Skin epidermis (tissue), 12 donors: Measurements from ENCODE around the gene ENDOG.
A peak's percentile ranks its signal among the peaks of the same experiment; 100 is the strongest.
"Not testable (repeated sequence)": the region's sequence is repeated elsewhere in the genome, so short reads cannot be mapped to it uniquely, and the experiment has no call there.

ENCODE experiments used
- H3K27ac ChIP-seq, 21 experiments: fragments of 200-600 bp; sonication (generic) in 11 of 21; one replicate each; pipeline ENCODE4 v1.5.0; 2020; ENCODE audit warnings: mild to moderate bottlenecking in 3 of 21, inconsistent platforms in 2 of 21, moderate library complexity in 2 of 21
- H3K4me3 ChIP-seq, 7 experiments: fragments of 200-600 bp; sonication (generic) in 2 of 7; one replicate each; pipeline ENCODE4 v1.5.0; 2020; ENCODE audit warnings: inconsistent platforms in 2 of 7, mild to moderate bottlenecking in 2 of 7, moderate library complexity in 1 of 7

The ENDOG gene

GRCh38 chr9:128818099-128818838 is at the start of gene ENDOG:
ENDOG (plus strand) TSS chr9:128818500; CDS start chr9:128818685, 185 bp downstream.
- Histone ChIP-seq H3K27ac (peak within 1 kb of the TSS in 20 of 21 experiments; percentile 17 to 86 (median 78)), H3K4me3 (peak within 1 kb of the TSS; percentile 47 to 64 (median 61))

GRCh38 chr9:128768606-128769005 is 49.7 kb upstream of the ENDOG start:
- no peak overlapping the region for H3K27ac ChIP-seq
- H3K4me3 ChIP-seq = no peak overlapping the region

- Histone ChIP-seq H3K4me3 (peak overlapping the region; percentile 77 to 99 (median 91)), H3K27ac (peak overlapping the region in 17 of 21 experiments; percentile 82 to 98 (median 94))
Observed at GRCh38 chr9:128770286-128771030, 47.8 kb upstream of the ENDOG start.

- Histone ChIP-seq H3K4me3 (peak overlapping the region; percentile 77 to 99 (median 91)), H3K27ac (peak overlapping the region; percentile 81 to 98 (median 94))
Observed at GRCh38 chr9:128771094-128771721, 47.1 kb upstream of the ENDOG start.

GRCh38 chr9:128771745-128772519 is 46.4 kb upstream of the ENDOG start, which contains the start of gene ZER1:
ZER1 (minus strand) TSS chr9:128771927; CDS start chr9:128755565, 16,362 bp downstream.
- Histone ChIP-seq H3K27ac (peak within 1 kb of the TSS; percentile 81 to 98 (median 94)), H3K4me3 (peak within 1 kb of the TSS; percentile 77 to 99 (median 91))

GRCh38 chr9:128773049-128773448 is 45.3 kb upstream of the ENDOG start:
- H3K4me3 ChIP-seq = no peak overlapping the region
- H3K27ac ChIP-seq = no peak overlapping the region

- Histone ChIP-seq H3K4me3 (no peak overlapping the region), H3K27ac (no peak overlapping the region)
Observed at GRCh38 chr9:128774804-128775203, 43.5 kb upstream of the ENDOG start.

- H3K27ac ChIP-seq, H3K4me3 ChIP-seq: not testable (repeated sequence)
Observed at GRCh38 chr9:128780093-128780492, 38.2 kb upstream of the ENDOG start.

- H3K4me3 ChIP-seq = no peak overlapping the region
- no peak overlapping the region for H3K27ac ChIP-seq
Observed at GRCh38 chr9:128781187-128782070, 36.9 kb upstream of the ENDOG start.

- Histone ChIP-seq H3K4me3 (no peak overlapping the region), H3K27ac (peak overlapping the region in 1 of 21 experiments; percentile 16)
Observed at GRCh38 chr9:128782669-128783068, 35.6 kb upstream of the ENDOG start.

- Histone ChIP-seq H3K27ac (no peak overlapping the region), H3K4me3 (no peak overlapping the region)
Observed at GRCh38 chr9:128785427-128785826, 32.9 kb upstream of the ENDOG start.

- peak within 1 kb of the TSS; percentile 60 to 97 (median 87) for H3K27ac ChIP-seq
- H3K4me3 ChIP-seq = peak within 1 kb of the TSS; percentile 54 to 99 (median 88)
Observed at GRCh38 chr9:128786681-128787601, 31.4 kb upstream of the ENDOG start, which contains the start of gene TBC1D13. TBC1D13 (plus strand) TSS chr9:128787253; CDS start chr9:128787354, 101 bp downstream.

GRCh38 chr9:128787659-128788058 is 30.6 kb upstream of the ENDOG start:
- peak overlapping the region; percentile 60 to 97 (median 87) for H3K27ac ChIP-seq

GRCh38 chr9:128788445-128788844 is 29.9 kb upstream of the ENDOG start:
- Histone ChIP-seq H3K4me3 (peak overlapping the region in 5 of 7 experiments; percentile 54 to 99 (median 88)), H3K27ac (peak overlapping the region in 4 of 21 experiments; percentile 10 to 93 (median 84))

More at GRCh38 chr9:128787659-128788058, 30.6 kb upstream of the ENDOG start:
- H3K4me3 ChIP-seq = peak overlapping the region; percentile 54 to 99 (median 88)

- Histone ChIP-seq H3K27ac (no peak overlapping the region), H3K4me3 (no peak overlapping the region)
Observed at GRCh38 chr9:128790536-128790935, 27.8 kb upstream of the ENDOG start.

- no peak overlapping the region for H3K4me3 ChIP-seq
- no peak overlapping the region for H3K27ac ChIP-seq
Observed at GRCh38 chr9:128792134-128792533, 26.2 kb upstream of the ENDOG start.

- Histone ChIP-seq H3K4me3 (no peak overlapping the region), H3K27ac (no peak overlapping the region)
Observed at GRCh38 chr9:128792978-128793686, 25.2 kb upstream of the ENDOG start.
